ENCODE measurements around the gene TUBB2A. TPM values are rescaled to one million over a fixed set of nuclear protein-coding genes. Genes with fewer than 3 reads are reported as not detected.
A peak's percentile ranks its signal among the peaks of the same experiment; 100 is the strongest.

The TUBB2A gene
- total RNA-seq, 1 experiment from 2014 or later = 33.3 TPM

- intact Hi-C loops (cut with micrococcal nuclease; ENCODE audit: unreplicated experiment) = no loop called here
- POLR2A ChIA-PET = no interaction called here
Measured at GRCh38 chr6:3194535-3195419, 37.4 kb upstream of the TUBB2A start.

GRCh38 chr6:3193102-3193849, 35.9 kb upstream of the TUBB2A start:
- BruUV-seq (replicated peaks) = no TSS peak
- POLR2A ChIA-PET = no interaction called here
- ATAC-seq = no peak
- Histone ChIP-seq H3K4me3 (ENCODE audit: low read depth in 2 of 2, low read length in 2 of 2) (no peak overlapping the region), H3K4me1 (ENCODE audit: control insufficient read depth, insufficient read depth, low read length) (no peaks in the 10 kb centered on the region), H3K9me3 (ENCODE audit: control insufficient read depth, insufficient read depth, low read depth, low read length) (no peaks in the 10 kb centered on the region), H3K27me3 (ENCODE audit: control insufficient read depth, insufficient read depth, low read length) (no peaks in the 10 kb centered on the region), H3K36me3 (ENCODE audit: control insufficient read depth, insufficient read depth, low read length) (no peaks in the 10 kb centered on the region), H3K27ac (ENCODE audit: low read length) (no peak overlapping the region)
- CTCF ChIA-PET = no interaction called here
- DNase-seq (ENCODE audit: low read depth, low spot score) = no peak
- intact Hi-C loops (cut with micrococcal nuclease; ENCODE audit: unreplicated experiment) (no loop called here), in situ Hi-C loops (cut with HindIII; ENCODE audit: low pct_unique_long_range_greater_than_20kb, low sequenced_read_pairs) (no loop called here)
- TF ChIP-seq REST (IDR thresholded peaks at IDR 0.05; ENCODE audit: insufficient read depth in 1 of 2, low read depth in 2 of 2, low read length in 1 of 2) (no peak), TCF7L2 (IDR thresholded peaks at IDR 0.05; ENCODE audit: low read depth, low read length) (no peak), SIN3A (IDR thresholded peaks at IDR 0.05; ENCODE audit: borderline replicate concordance, insufficient read depth, low read depth, low read length) (no peak), POLR2AphosphoS5 (IDR thresholded peaks at IDR 0.05; ENCODE audit: low read depth, low read length) (no peak), CTCF (IDR thresholded peaks at IDR 0.05) (no peak)

More at GRCh38 chr6:3194535-3195419, 37.4 kb upstream of the TUBB2A start:
- Histone ChIP-seq H3K9me3 (ENCODE audit: control insufficient read depth, insufficient read depth, low read depth, low read length) (no peaks in the 10 kb centered on the region), H3K4me1 (ENCODE audit: control insufficient read depth, insufficient read depth, low read length) (no peaks in the 10 kb centered on the region), H3K27ac (ENCODE audit: low read length) (no peak overlapping the region), H3K36me3 (ENCODE audit: control insufficient read depth, insufficient read depth, low read length) (no peaks in the 10 kb centered on the region), H3K4me3 (ENCODE audit: low read depth in 2 of 2, low read length in 2 of 2) (no peak overlapping the region), H3K27me3 (ENCODE audit: control insufficient read depth, insufficient read depth, low read length) (no peaks in the 10 kb centered on the region)
- CTCF ChIA-PET = interaction anchor here (0.7 kb wide), 1 partner anchor 220 kb away, joined by 3 read pairs; no protein-coding TSS in a partner anchor
- in situ Hi-C loops (cut with HindIII; ENCODE audit: low pct_unique_long_range_greater_than_20kb, low sequenced_read_pairs) = no loop called here
- DNase-seq (ENCODE audit: low read depth, low spot score) = no peak
- ATAC-seq = peak; percentile 47; the same call in 1 of the 2 replicates
- TF ChIP-seq TCF7L2 (IDR thresholded peaks at IDR 0.05; ENCODE audit: low read depth, low read length) = no peak
- no TSS peak for BruUV-seq (replicated peaks)

Data from Panc1 (cell line).